Right forelimb (tissue), 1 donor: ENCODE data around the gene TRMT112.

Source experiments
- DNase-seq: peaks from one replicate; pipeline ENCODE4 v3.0.0-alpha.2; 2018

Gene TRMT112

GRCh38 chr11:64268025-64268892, 49.1 kb downstream of the TRMT112 start:
- DNase-seq, result no peak

- no peak for DNase-seq
Measured at GRCh38 chr11:64267207-64267945, 50.0 kb downstream of the TRMT112 start.
